ENCODE data around the gene RPL19.
"Not testable (repeated sequence)": the region's sequence is repeated elsewhere in the genome, so short reads cannot be mapped to it uniquely, and the experiment has no call there.

RPL19 gene

DNA sequence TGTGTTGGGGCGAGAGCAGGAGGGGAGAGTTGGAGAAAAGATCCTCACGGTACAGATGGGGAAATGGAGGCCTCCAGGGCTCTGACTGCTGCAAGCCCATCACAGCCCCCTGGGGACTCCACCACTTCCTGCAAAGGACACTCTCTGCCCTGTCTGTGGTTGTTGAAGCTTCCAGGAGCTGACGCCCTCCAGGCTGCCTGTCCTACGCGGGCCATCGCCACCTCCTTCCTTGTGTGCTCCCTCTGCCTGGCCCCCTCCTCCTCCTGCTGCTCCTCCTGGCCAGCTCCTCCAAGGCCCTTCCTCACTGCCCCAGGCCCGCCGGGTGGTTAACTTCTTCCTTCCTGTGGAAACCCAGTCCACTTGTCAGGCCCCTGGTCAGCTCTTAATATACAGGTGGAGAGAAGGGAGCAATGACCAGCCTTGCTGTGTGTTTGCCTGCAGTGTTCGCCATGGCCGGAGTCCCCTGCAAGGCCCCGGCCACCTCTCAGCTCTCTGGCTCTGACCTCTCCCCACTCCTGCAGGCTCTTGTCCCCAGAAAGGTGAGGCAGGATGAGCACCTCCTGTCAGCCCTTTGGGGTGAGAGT lies 44.0 kb downstream of the RPL19 start:
- no peak for DNase-seq

GRCh38 chr17:39244600-39245570 lies 44.8 kb downstream of the RPL19 start:
- DNase-seq: peak in 51 of 56 donors; percentile 18 to 91 (median 58)

- no peak for DNase-seq
Observed at GRCh38 chr17:39246274-39246673, 46.2 kb downstream of the RPL19 start.

GRCh38 chr17:39250076-39250475 lies 50.0 kb downstream of the RPL19 start:
- not testable (repeated sequence) for DNase-seq

GRCh38 chr17:39251997-39252396 lies 51.9 kb downstream of the RPL19 start:
- DNase-seq: no peak

DNA sequence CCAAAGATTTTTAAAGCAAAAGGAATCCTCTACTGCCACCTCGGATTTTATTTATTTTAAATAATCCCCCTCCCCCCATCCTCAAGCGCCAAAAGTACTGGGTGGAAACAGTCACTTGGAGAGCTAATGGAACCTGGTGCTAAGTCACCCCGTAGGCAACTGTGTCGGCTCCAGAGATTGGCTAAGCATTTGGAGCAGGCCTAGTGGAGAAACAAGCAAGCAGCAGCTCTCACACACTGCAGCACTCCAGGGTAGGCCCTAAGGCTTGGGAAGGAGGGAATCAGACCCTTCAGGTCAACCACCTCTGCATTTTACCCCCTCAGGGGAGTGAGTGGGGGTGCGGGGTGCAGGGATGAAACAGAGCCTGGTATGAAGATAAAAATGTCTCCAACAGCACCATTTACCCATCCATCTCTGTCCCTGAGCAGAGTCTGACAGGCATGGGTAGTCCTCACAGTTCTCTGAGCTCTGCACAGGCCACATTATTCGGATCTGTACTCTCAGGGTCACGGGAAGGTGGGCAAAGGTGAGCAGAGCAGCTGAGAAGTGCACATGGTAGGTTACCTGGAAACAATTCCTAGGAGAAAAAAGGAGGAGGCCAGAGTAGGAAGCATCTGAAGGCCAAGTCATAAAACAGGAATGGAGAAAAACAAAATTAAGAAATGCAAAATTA lies 52.8 kb downstream of the RPL19 start:
- no peak for DNase-seq

Data from amygdala (tissue), 56 donors.